K562 (cell line): Measurements from ENCODE around the gene ANXA9. TPM values are rescaled to one million over a fixed set of nuclear protein-coding genes. Genes with fewer than 3 reads are reported as not detected.
A peak's percentile ranks its signal among the peaks of the same experiment; 100 is the strongest.

Experiments
- GATAD2A ChIP-seq: fragments of 450-650 bp; IDR thresholded peaks from 2 replicates; pipeline ENCODE4 v1.6.1; 2017
- NRF1 ChIP-seq, 2 experiments: fragments of 450-650 bp; IDR thresholded peaks in 1 of 2; conservative IDR thresholded peaks in 1 of 2; 2 replicates each; pipeline ENCODE4 v1.6.1; 2014; ENCODE audit warnings: mild to moderate bottlenecking in 2 of 2
- RBM34 ChIP-seq: fragments of 200-400 bp; formaldehyde crosslinking; IDR thresholded peaks from 2 replicates; pipeline ENCODE4 v1.6.1; 2018; ENCODE audit warnings: low read length, borderline replicate concordance; ENCODE audit not compliant: insufficient read depth
- RCOR1 ChIP-seq, 2 experiments: IDR thresholded peaks; 2 replicates each; pipeline ENCODE4 v1.6.1; 2012; ENCODE audit warnings: low read depth in 2 of 2, low read length in 2 of 2, borderline replicate concordance in 1 of 2, improper control_type of control experiment in 1 of 2
- TBL1XR1 ChIP-seq, 2 experiments: IDR thresholded peaks; 2 replicates each; pipeline ENCODE4 v1.6.1; 2012; ENCODE audit warnings: improper control_type of control experiment in 2 of 2, low read length in 2 of 2, mild to moderate bottlenecking in 1 of 2
- ZBTB17 ChIP-seq: fragments of 450-650 bp; formaldehyde crosslinking; IDR thresholded peaks from 2 replicates; pipeline ENCODE4 v1.4.0; 2020; ENCODE audit warnings: mild to moderate bottlenecking
- ZBTB33 ChIP-seq: sonication (generic); formaldehyde crosslinking; IDR thresholded peaks from 2 replicates; pipeline ENCODE4 v1.8.1; 2023; ENCODE audit warnings: mild to moderate bottlenecking, missing genetic modification reagents
- ZMIZ1 ChIP-seq, 2 experiments: fragments of 150-350 bp in 1 of 2; IDR thresholded peaks; 2 replicates each; pipeline ENCODE4 v1.6.1; 2012 to 2016; ENCODE audit warnings: low read depth in 2 of 2, low read length in 2 of 2, mild to moderate bottlenecking in 1 of 2, moderate library complexity in 1 of 2
- ZNF592 ChIP-seq: fragments of 450-650 bp; IDR thresholded peaks from 2 replicates; pipeline ENCODE4 v1.6.1; 2017; ENCODE audit warnings: antibody characterized with exemption, mild to moderate bottlenecking
- polyA plus RNA-seq, 8 experiments: library from polyadenylated mRNA; depleted of rRNA in 4 of 8; stranded (reverse) in 5 of 8; unstranded in 3 of 8; fragments of >200 nt; fragmentation: Nextera tagmentation in 2 of 8; fragmentation: Illumina TruSeq in 1 of 8; extraction: Ambion mirVana in 2 of 8; extraction: Trizol in 1 of 8; gene quantifications; 2 replicates each; pipeline versions ENCODE4 v1.2.1 to v1.2.3, GENCODE V29; 2011 to 2014; ENCODE audit warnings: inconsistent platforms in 1 of 8, missing spikeins in 1 of 8
- total RNA-seq, 7 experiments: library from RNA; depleted of rRNA in 6 of 7; stranded (reverse); fragments of >200 nt in 6 of 7; fragmentation: Illumina TruSeq in 2 of 7; extraction: Trizol in 2 of 7; gene quantifications; 2 replicates each; pipeline versions ENCODE4 v1.2.1 to v1.2.3, GENCODE V29; 2011 to 2021; ENCODE audit warnings: low replicate concordance in 1 of 7

The ANXA9 gene
- total and polyA plus RNA-seq, 9 of the 15 experiments (the other 6 are each of a cell fraction or from before 2014, with no cell fraction given), result 0.24 to 1.6 (median 0.57) TPM

- TF ChIP-seq ZNF592 (peak; percentile 94), GATAD2A (0 out of 2 replicates have a peak, but pooled peaks have one; percentile 33), ZBTB17 (0 out of 2 replicates have a peak, but pooled peaks have one; percentile 14), RBM34 (no peak), ZBTB33 (peak; percentile 83), TBL1XR1 (IDR thresholded peaks at IDR 0.05; ENCODE audit: low read length in 2 of 2) (peak; percentile 64 to 67; a peak in 2 of 4 replicates), ZMIZ1 (IDR thresholded peaks at IDR 0.05; ENCODE audit: low read depth in 2 of 2, low read length in 2 of 2) (peak in 1 of 2 experiments; percentile 39; a peak in 1 of 4 replicates), NRF1 (conservative IDR thresholded peaks at IDR 0.05 in 1 of 2, IDR thresholded peaks at IDR 0.05 in 1 of 2) (no peak), RCOR1 (IDR thresholded peaks at IDR 0.05; ENCODE audit: borderline replicate concordance in 1 of 2, low read depth in 2 of 2, low read length in 2 of 2) (peak in 1 of 2 experiments; percentile 71; a peak in 3 of 4 replicates)
Measured at GRCh38 chr1:150979092-150980056, 2.7 kb upstream of the ANXA9 start (continued).
